HK-2 (cell line): Measurements from ENCODE around the gene POTEF.
"Not testable (repeated sequence)": the region's sequence is repeated elsewhere in the genome, so short reads cannot be mapped to it uniquely, and the experiment has no call there.

Experiments used
- DNase-seq: peaks from one replicate; pipeline ENCODE4 v3.0.0-alpha.2; 2018; ENCODE audit not compliant: unreplicated experiment

POTEF gene

DNA sequence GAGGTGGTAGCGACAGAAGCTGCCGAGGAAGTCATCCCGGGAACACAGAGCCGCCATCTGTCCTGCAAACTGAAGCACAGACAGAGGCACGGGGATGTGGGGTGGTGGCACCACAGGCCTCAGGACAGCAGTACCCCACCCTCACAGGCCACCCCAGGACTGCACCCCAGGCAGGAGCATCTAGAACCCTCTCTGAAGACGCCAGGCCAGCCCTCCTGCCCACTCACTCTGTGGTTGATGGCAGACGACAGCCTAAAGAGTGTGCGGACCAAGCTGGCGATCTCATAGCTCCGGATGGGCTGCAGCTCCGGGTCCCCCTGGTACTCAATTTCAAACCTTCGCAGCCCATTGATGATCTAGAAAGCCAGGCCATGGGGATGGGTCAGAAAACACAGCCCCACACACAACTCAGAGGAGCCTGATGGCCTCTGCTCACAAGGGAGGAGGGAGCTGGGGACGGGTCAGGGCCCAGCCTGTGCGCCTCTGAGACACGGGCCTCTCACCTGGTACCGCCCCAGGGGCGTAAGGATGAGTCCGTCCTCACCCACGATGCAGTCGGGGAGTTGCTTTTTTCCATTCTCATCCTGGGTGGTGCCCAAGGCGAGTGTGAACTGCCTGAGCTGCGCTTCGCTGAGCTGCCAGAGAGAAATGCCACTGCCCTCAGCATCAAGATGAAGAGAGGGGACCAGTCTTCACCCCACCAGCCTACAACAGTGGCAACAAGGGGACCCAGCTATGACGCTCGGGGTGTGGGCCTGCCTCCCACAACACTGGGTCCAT is 24.0 kb upstream of the POTEF start:
- DNase-seq = no peak

DNA sequence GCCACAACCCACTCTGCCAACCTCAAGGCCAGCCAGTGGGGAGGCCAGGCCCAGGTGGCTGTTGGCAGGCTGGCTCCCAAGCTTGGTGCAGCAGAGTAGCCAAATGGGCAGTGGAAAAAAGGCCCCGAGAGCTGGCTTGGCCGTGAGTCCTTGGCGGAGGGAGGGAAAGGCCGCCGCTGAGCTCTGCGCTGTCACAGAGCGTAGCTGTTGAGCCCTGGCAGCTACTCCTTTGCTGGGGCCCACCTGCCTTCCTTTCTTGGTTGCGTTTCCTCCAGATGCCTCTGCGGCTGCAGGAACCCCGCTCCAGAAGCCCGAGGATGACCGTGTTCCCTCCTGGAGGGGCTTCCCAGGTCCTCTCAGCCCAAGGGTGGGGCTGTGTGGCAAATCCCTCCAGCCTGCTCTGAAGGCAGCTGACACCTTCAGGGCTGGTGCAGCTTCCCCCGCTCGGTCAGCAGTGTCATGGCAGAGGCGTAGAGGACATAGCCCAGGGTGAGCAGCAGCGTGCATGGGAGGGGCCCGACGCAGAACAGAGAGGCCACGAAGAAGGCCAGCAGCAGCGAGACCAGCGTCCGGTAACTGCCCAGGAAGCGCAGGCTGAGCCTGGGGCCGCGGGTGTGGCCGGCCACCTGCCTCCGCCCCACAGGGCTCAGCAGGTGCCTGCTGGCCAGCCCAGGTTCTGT is 23.3 kb upstream of the POTEF start:
- not testable (repeated sequence) for DNase-seq

DNA sequence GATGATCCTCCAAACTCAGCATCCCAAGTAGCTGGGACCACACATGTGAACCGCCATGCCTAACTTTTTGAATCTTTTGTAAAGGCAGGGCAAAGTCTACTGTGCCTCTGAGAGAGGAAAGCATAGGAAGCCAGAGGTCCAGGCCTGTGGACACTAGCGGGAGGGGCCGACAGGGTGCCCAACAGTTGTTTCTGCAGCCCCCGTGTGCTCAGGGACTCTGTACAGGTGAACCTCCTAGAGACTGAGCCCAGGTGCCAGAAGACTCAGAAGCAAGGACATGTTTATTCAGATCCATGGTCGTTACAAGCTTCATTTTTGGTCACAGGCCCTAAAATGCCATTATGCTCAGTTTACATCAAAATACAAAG is 22.1 kb upstream of the POTEF start:
- DNase-seq = not testable (repeated sequence)

DNA sequence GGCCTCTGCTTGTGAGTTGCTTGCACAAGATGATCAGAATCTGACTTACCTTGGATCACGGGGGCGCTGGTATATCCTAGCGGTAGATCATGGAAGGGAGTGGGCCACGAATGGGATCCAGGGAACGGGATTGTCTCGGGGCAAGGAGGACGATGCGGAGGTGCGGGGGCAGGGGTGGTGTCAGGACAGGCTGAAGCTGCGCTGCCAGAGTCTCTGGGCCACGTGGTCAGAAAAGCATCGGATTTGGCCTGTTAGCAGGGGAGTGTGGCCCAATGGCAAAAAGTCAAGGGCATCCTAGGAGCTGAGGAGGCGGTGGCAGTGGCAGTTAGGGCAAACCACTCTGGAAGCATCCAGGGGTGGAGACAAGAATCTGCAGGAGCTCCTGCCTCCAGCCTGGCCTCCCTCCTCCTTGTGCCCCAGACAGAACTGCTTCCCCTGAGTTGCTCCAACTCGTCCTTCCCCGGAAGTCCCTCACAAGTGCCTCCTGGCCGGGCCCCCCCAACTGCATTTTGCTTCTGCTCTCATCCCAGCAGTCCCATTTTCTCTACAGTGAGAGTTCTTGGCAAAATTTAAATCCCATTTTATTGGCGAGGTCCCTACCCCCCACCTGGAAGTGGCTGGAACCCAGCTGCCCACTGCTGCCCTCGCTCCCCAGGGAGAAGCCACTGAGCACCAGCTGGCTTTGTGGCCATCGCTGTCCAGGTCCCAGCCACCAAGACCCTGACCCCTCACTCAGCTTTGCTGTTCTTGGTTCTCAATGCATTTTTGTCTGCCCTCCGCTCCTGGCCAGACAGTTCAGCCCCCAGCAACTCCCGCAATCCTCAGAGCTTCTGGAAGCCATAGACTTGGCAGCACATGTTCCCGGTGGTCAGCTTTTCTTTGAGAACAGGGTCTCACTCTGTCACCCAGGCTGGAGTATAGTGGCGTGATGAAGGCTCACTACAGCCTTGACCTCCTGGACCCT is 21.4 kb upstream of the POTEF start:
- DNase-seq = no peak

DNA sequence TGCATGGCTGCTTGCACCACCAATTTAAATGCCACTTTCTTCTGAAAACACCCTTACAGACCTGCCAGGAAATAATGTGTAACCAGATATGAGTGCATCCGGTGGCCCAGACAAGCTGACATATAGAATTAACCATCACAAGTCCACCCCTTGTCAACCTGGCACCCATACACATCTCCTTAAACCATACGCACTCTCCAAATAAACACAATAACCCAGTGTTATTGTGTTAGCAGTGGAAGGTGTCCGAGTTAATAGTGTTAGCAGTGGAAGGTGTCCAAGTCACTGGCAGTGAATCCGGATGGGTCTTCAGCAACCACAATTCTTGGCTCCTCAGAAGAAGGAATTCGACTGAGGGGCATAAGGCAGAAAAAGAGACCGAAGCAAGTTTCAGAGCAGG is 19.5 kb upstream of the POTEF start:
- DNase-seq = not testable (repeated sequence)

DNA sequence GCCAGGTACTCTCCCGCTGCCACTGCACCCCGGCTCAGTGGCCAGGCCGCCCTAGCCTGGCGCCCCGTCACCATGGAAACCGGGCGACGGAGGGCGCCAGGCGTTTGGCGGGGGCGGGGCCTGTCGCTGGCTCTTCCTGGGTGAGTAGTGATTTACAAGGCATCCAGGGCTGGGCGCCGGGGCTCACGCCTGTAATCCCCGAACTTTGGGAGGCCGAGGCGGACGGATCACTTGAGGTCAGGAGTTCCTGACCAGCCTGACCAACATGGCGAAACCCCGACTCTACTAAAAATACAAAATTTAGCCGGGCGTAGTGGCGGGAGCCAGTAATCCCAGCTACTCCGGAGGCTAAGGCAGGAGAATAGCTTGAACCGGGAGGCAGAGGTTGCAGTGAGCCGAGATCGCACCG is 16.0 kb upstream of the POTEF start, which contains the start of gene CCDC74B:
Gene CCDC74B (minus strand): TSS at position 107 of the 409 bp plus-strand sequence. CDS start 116 bp downstream, outside the sequence.
- peak; percentile 55 for DNase-seq

DNA sequence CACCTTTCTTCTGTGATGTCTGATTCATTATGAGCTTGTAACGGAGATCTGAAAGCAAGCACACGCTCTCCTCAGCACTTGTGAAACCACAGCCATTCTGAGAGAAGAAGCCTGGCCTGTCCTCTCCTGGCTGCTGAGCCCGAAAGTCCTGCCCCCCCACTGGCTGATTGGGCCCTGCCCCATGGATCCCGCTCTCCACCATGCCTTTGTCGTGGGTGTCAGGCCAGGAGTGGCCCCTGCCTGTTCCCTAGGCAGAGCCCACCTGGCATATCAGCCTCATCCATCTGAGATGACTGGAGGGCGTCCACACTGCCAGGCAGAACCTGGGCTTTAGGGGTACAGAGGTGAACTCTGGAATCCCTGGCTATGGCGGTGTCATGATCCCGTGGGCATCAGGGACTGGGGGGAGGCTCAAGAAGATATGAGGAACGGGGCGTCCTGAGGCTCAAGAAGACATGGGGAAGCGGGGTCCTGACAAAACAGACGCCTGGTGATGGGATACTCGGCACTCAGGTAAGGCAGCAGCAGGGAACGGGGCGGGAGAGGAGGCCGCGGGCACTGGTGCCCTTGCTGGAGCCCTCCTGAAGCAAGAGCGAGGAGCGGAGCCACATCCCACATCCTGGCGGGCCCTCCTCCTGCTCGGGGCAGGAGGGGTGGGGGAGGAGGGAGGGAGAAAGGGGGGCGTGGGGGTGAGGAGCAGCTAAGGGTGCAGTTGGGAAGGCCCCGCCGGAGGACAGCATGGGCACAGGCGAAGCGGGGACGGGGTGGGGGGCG is 14.4 kb upstream of the POTEF start:
- DNase-seq = not testable (repeated sequence)

DNA sequence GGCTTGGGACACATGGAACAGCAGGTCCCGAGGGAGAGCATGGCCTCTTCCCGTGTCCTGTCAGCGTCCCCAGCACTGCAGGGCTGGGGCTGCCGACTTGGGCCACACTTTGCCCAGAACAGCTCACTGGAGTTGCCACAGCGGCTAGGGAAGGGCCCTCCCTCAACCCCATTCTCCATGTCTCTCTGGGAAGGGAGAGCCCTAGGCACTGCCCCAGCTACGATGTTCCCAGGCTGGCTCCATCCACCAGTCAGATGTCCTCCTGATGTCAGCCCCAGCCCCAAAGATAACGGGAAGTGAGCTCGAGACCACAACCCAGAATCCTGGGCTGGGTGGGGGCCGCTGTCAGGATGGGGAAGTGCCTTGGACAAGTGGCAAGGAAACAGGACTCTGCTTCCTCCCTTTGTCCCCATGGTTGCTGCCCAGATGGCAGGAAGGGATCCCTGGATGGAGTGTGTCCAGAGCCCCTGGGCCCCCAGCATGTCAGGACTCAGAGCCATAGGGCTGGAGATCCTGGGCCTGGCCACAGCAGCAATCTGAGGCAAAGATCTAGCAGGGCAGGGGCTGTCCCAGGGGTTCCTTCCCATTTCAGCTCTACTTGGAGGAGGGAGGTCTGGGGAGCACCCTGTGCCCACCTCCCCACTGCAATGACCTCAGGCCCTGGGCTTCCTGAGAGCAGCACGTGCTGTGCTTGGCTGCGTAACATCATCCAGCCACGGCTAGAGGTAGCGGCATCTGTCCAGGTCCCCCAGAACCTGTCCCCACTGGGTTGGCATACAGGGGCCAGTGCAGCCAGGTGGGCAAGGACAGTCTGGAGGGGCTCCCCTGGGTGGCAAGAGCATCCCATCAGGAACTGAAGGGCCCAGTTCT is 13.6 kb upstream of the POTEF start:
- DNase-seq = not testable (repeated sequence)

DNA sequence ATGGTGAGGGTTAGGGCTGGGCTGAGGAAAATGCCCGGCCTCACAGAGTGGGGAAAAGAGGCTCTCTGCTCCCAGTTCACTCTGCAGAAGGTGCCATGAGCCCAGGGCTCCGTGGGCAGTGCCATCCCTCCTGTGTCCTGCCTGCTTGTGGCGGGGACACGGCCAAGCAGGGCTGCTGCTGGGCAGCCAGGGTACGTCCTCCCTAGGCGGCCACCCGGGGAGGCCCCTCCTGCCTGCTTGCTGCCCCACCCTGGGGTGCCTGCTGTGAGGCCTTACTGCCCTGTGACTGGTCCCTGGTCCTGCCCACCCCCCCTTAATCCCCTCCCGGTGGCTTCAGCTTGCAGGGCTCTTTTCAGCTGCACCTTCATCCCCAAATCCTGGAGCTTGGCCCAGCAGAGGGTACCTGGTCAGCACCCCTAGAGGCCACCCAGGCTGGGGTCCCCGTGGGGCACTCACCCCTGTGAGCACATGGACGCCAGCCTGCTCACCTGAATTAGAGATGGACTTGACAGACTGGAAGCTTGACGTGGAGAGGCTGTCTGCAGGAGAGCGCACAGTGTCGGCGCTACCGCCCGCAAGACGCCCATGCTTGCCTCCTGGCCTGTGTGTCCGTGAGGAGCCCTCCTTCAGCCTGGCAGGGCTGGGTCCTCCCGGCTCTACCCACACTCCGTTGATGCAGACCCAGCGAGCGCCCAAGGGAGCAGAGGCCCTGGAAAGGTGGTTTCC is 12.8 kb upstream of the POTEF start:
- not testable (repeated sequence) for DNase-seq

DNA sequence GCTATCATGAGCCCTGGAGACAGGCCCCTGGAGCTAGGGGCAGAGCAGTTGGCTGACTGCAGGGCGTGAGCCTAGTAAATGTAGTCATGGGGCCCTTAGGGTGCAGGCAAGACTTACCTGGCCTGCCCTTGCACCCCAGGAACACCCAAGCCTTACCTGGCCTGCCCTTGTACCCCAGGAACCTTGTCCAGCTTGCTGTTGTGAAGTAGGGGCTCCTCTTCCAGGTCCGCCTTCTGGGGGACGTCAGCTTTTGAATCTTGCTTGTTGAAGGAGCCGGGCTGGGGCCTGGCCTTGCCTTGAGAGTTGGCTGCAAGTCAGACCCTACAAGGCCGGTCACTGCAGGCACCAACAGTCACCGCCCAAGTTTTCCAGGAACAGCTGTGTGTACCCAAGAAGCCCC is 12.0 kb upstream of the POTEF start:
- DNase-seq = not testable (repeated sequence)

DNA sequence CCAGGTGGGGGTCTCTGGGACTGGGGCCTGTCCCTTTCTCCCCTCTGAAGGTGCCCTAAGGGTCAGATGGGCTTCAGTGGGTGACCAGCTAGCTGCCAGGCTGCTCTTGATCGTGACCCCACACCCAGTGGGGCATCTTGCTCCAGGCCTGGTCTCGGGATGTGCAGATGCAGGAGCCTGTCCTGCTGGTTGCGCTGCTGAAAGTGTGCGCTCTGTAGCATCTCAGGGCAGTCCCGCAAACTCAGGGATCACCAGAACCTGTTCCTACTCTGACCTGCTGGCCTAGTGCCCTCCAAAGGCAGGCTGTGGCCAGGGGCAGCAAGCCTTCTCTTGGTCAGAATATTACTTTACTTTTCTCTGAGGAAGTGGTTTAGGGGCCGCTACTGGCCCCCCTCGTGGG is 11.5 kb upstream of the POTEF start:
- not testable (repeated sequence) for DNase-seq

DNA sequence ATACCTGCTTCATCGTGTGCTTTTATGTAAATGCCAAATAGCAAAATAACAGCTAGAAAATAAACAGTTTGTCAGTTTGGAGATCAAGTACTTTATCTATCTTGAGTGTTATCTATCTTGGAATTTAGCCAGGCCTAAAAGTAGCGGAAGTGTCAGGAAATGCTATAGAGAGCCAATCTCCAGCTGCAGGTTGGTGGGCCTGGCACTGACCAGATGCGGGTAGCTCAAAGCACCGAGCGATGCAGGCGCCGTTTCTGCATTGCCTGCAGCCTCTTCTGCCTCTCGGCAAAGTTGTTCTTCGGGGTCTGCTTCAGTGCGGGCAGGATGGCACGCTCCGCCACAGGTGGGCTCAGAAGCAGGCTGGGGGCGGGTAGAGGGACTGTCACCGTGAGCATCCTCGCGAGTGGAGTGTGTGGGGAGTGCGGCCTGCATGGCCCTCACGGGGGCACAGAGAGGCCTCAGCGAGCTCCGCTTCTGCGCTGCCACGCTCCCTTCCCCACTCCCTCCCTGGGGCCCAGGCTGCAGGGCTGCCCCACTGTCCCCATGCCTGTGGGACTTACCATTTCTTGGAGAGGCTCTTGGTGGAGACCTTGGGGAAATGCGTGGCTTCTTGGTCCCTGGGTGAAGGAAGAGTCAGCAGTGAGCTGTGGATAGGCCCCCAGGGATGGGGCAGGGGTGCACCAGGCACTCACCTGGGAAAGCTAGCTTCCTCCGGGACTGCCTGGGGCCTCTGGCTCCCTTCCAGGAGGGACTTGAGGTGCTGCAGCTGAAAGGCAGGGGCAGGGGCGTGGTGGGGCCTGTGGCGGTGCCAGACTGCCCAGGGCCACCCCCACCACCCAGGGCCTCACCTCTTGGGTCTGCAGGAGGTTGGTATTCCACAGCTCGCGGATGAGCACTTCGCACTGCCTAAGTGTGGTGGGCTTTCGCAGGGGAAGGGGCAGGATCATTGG is 10.6 kb upstream of the POTEF start:
- DNase-seq = not testable (repeated sequence)

DNA sequence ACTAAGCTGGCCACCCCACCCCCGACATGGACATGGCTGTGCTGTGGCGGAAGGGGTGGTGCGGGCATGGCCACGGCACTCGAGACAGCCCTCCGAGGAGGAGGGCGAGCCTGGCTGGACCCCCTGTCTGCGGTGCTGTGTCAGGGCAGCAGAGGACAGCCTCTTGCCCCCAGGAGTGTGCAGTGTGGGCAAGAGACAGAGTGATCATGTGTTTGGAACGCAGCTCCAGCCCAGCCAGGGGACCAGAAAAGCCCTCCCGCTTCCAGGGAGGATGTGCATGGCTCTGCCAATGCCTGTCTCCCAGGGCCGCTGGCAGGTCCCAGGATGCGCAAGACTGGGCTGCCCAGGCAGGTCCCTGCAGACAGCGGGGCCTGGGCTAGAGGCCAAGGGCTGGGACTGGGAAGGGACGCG is 9.8 kb upstream of the POTEF start:
- DNase-seq = not testable (repeated sequence)

DNA sequence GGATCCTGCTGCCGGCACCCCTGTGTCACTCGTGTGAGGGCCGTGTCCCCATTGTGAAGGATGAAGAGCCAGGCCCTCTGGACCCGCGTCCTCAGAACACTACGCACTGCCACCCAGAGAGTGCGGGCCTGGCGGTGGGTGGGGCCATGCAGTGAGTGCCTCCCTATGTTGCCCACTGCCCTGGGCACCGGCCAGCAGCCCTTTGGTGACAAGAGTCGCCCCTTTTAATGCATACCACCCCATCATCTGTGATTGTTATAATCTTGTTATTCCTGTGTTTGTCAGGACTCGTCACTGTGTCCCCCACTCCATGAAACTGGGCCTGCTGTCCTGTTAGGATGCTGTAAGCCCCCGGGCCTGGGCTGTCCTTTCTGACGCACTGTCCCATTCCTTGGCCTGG is 9.3 kb upstream of the POTEF start:
- DNase-seq = not testable (repeated sequence)

DNA sequence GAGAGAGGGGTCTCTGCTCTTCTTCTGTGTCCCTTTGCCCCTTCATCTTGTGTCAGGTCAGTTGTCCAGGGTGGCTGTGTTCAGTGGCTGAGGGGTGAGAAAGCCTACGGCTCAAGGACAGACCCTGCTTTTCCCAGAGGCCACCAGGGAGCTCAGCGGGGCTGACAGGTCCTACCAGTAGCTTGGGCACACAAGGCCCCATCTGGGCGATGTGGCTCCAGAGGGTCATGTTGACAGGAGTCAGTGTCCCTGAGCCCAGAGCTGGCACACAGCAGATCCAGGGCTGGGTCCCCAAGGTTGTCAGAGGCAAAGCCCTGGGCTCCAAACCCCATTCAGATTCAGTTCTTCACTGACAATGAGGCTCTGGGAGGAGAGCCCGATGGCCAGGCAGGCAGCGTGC is 8.1 kb upstream of the POTEF start:
- DNase-seq = not testable (repeated sequence)

DNA sequence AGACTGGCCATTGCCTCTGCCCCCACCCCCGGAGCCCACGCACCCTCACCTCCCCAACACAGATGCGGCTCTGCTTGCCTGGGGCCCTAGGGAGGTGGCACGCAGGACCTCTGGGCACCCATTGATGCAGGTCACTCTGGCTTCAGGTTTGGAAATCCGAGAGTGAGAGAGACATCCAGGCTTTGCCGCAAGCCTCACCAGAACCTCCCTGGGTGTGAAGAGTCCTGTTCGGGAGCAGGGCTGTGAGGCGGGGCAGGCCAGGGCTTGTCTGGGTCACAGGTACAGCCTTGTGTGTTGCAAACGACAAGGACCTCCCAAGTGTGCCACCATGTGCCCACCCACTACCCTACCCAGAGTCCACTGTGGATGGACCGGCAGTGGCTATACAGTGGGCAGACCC is 7.5 kb upstream of the POTEF start:
- not testable (repeated sequence) for DNase-seq

DNA sequence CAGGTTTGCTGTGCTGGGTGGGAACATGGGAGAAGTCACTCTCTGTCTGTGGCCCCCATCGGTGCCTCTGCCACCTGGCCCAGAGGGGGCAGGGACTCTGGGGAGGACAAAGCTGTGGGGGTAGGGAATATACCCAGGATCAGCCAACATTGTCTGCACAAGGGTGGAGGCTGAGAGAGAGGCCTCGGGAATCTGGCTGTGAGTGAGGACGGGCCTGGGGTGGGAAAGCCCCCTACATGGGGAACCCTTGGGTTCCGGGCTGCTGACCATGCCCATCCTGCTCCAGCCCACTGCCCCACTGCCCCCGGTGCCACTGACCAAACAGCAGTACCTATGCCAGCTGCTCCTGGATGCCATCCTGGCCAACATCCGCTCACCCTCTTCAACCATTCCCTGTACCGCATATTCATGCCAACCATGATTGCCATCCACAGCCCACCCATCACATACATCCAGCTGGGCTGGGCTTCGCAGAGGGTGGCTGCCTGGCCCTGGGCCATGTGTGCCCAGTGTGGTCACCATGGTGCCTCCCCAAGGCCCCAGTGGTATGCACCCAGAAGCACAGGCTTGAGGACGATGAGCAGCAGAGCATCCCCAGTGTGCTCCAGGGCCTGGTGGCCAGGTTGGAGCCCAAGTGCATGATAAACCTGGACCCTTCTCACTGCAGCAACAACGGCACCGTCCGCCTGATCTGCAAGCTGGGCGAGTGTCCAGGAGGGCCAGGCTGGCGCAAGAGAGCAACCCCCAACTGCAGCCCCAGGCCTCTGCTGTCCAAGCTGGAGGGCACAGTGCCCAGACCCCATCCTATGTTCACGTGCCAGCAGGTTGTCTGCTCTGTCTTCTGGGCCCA is 6.9 kb upstream of the POTEF start:
- DNase-seq = no peak
